Measurements from ENCODE around the gene ZBTB20. TPM values are rescaled to one million over a fixed set of nuclear protein-coding genes. Genes with fewer than 3 reads are reported as not detected.

ZBTB20 gene
- polyA plus RNA-seq, 3 donors: 1.3 to 3.2 (median 2.0) TPM

DNA sequence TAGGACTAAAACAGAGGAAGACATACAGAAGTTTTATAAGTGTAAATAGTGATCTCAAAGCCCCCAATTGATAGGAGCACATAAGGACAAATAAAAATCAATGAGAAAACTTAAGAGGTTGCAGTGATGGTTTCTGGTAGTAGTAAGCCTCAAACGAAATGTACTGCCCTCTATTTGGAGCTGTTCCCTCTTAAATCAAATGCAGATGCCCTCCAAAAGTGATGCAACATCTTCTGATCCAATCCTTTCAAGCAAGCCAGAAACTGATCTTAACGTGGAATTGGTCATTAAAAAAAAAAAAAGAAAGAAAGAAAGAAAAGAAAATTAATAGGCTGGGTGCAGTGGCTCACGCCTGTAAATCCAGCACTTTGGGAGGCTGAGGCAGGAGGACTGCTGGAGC, 259.3 kb downstream of the ZBTB20 start:
- Histone ChIP-seq H3K9ac (ENCODE audit: insufficient read depth, low read length, poor library complexity, severe bottlenecking) (no peak overlapping the region), H3K4me2 (replicated peaks; ENCODE audit: extremely low read depth, low read length, poor library complexity, severe bottlenecking) (no peak overlapping the region), H3K4me1 (ENCODE audit: control insufficient read depth in 1 of 2, insufficient read depth in 2 of 2, low read length in 2 of 2) (no peaks in the 10 kb centered on the region), H4K20me1 (ENCODE audit: insufficient read depth, low read length) (no peaks in the 10 kb centered on the region), H3K36me3 (replicated peaks in 1 of 2; ENCODE audit: control insufficient read depth in 1 of 2, insufficient read depth in 2 of 2, low read length in 2 of 2) (no peaks in the 10 kb centered on the region), H3K9me3 (replicated peaks in 1 of 2; ENCODE audit: control insufficient read depth in 1 of 2, insufficient read depth in 1 of 2, low read length in 2 of 2) (no peaks in the 10 kb centered on the region), H3K27ac (ENCODE audit: low read depth in 1 of 2, low read length in 2 of 2) (no peak overlapping the region), H3K27me3 (ENCODE audit: control insufficient read depth in 2 of 2, insufficient read depth in 2 of 2, low read length in 2 of 2) (no peaks in the 10 kb centered on the region), H2AFZ (ENCODE audit: insufficient read depth, low read depth, low read length, poor library complexity, severe bottlenecking) (no peak overlapping the region), H3K4me3 (replicated peaks in 1 of 3; ENCODE audit: low read depth in 2 of 3, low read length in 3 of 3) (no peak overlapping the region), H3K79me2 (ENCODE audit: insufficient read depth, low read length) (no peaks in the 10 kb centered on the region)
- H3K4me1 Mint-ChIP-seq: no peaks in the 10 kb centered on the region
- TF ChIP-seq, protein P1, sequence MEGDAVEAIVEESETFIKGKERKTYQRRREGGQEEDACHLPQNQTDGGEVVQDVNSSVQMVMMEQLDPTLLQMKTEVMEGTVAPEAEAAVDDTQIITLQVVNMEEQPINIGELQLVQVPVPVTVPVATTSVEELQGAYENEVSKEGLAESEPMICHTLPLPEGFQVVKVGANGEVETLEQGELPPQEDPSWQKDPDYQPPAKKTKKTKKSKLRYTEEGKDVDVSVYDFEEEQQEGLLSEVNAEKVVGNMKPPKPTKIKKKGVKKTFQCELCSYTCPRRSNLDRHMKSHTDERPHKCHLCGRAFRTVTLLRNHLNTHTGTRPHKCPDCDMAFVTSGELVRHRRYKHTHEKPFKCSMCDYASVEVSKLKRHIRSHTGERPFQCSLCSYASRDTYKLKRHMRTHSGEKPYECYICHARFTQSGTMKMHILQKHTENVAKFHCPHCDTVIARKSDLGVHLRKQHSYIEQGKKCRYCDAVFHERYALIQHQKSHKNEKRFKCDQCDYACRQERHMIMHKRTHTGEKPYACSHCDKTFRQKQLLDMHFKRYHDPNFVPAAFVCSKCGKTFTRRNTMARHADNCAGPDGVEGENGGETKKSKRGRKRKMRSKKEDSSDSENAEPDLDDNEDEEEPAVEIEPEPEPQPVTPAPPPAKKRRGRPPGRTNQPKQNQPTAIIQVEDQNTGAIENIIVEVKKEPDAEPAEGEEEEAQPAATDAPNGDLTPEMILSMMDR (IDR thresholded peaks at IDR 0.05): no peak
- H3K9me3 Mint-ChIP-seq: peaks cover 0 to 2% (median 0%) of the 10 kb centered on the region in 7 donors
- H3K36me3 Mint-ChIP-seq: no peaks in the 10 kb centered on the region
- H3K27ac Mint-ChIP-seq: no peak overlapping the region
- no peak for DNase-seq
- 100% methylated on average over 1 of the region's 3 CpGs for WGBS (ENCODE audit: insufficient coverage)
- H3K4me3 Mint-ChIP-seq: no peak overlapping the region
- H3K27me3 Mint-ChIP-seq (ENCODE audit: low read depth in 3 of 3): no peaks in the 10 kb centered on the region
- intact Hi-C loops (cut with micrococcal nuclease): no loop called here

DNA sequence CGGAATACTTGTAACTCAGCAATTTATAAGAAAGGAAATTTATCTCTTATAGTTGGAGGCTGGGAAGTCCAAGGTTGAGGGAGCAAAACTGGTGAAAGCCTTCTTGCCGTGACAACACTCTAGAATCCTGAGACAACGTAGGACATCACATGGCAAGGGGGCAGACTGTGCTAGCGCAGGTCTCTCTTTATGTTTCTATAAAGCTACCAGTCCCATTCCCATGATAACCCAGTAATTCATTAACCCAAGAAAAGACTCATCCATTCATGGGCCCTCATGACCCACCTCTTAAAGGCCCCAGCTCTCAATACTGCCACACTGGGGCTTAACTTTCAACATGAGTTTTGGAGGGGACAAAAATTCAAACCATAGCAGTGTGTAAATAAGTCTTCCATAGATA, 260.2 kb downstream of the ZBTB20 start:
- H3K4me1 Mint-ChIP-seq: no peaks in the 10 kb centered on the region
- Histone ChIP-seq H4K20me1 (ENCODE audit: insufficient read depth, low read length) (no peaks in the 10 kb centered on the region), H3K36me3 (replicated peaks in 1 of 2; ENCODE audit: control insufficient read depth in 1 of 2, insufficient read depth in 2 of 2, low read length in 2 of 2) (no peaks in the 10 kb centered on the region), H3K4me1 (ENCODE audit: control insufficient read depth in 1 of 2, insufficient read depth in 2 of 2, low read length in 2 of 2) (no peaks in the 10 kb centered on the region), H3K9me3 (replicated peaks in 1 of 2; ENCODE audit: control insufficient read depth in 1 of 2, insufficient read depth in 1 of 2, low read length in 2 of 2) (no peaks in the 10 kb centered on the region), H2AFZ (ENCODE audit: insufficient read depth, low read depth, low read length, poor library complexity, severe bottlenecking) (no peak overlapping the region), H3K9ac (ENCODE audit: insufficient read depth, low read length, poor library complexity, severe bottlenecking) (no peak overlapping the region), H3K4me3 (replicated peaks in 1 of 3; ENCODE audit: low read depth in 2 of 3, low read length in 3 of 3) (no peak overlapping the region), H3K27me3 (ENCODE audit: control insufficient read depth in 2 of 2, insufficient read depth in 2 of 2, low read length in 2 of 2) (no peaks in the 10 kb centered on the region), H3K27ac (ENCODE audit: low read depth in 1 of 2, low read length in 2 of 2) (no peak overlapping the region), H3K4me2 (replicated peaks; ENCODE audit: extremely low read depth, low read length, poor library complexity, severe bottlenecking) (no peak overlapping the region), H3K79me2 (ENCODE audit: insufficient read depth, low read length) (no peaks in the 10 kb centered on the region)
- WGBS (ENCODE audit: insufficient coverage): 89% methylated on average over 3 of the region's 4 CpGs
- H3K27me3 Mint-ChIP-seq (ENCODE audit: low read depth in 3 of 3): no peaks in the 10 kb centered on the region
- no peak overlapping the region for H3K4me3 Mint-ChIP-seq
- no peaks in the 10 kb centered on the region for H3K36me3 Mint-ChIP-seq
- DNase-seq: no peak
- H3K9me3 Mint-ChIP-seq: peaks cover 0 to 2% (median 0%) of the 10 kb centered on the region in 7 donors
- TF ChIP-seq, protein P1 (IDR thresholded peaks at IDR 0.05): no peak
- H3K27ac Mint-ChIP-seq: no peak overlapping the region
- intact Hi-C loops (cut with micrococcal nuclease): no loop called here

All from CD14-positive monocyte (primary cell).